DMS79 (cell line): Measurements from ENCODE around the gene MYLK2.
"Not testable (repeated sequence)": the region's sequence is repeated elsewhere in the genome, so short reads cannot be mapped to it uniquely, and the experiment has no call there.

Experiments
- DNase-seq: peaks from one replicate; lab custom pipeline; 2025; lab: John Stamatoyannopoulos, UW

The MYLK2 gene

GRCh38 chr20:31815408-31816188 lies 3.6 kb upstream of the MYLK2 start:
- peak; percentile 30 for DNase-seq

GRCh38 chr20:31816221-31816620 lies 2.9 kb upstream of the MYLK2 start:
- DNase-seq, result no peak

GRCh38 chr20:31817461-31817860 lies 1.7 kb upstream of the MYLK2 start:
- no peak for DNase-seq

GRCh38 chr20:31818376-31818908 lies 714 bp upstream of the MYLK2 start:
- DNase-seq, result no peak

GRCh38 chr20:31820228-31820627 lies 1.1 kb downstream of the MYLK2 start:
- DNase-seq, result no peak

- no peak for DNase-seq
Measured at GRCh38 chr20:31821427-31821826, 2.3 kb downstream of the MYLK2 start.

- peak; percentile 94 for DNase-seq
Measured at GRCh38 chr20:31822421-31823330, 3.5 kb downstream of the MYLK2 start.

GRCh38 chr20:31823360-31824124 lies 4.4 kb downstream of the MYLK2 start:
- DNase-seq, result no peak

- no peak for DNase-seq
Measured at GRCh38 chr20:31824125-31824485, 4.9 kb downstream of the MYLK2 start.

- no peak for DNase-seq
Measured at GRCh38 chr20:31824554-31825313, 5.6 kb downstream of the MYLK2 start.

GRCh38 chr20:31826074-31826473 lies 6.9 kb downstream of the MYLK2 start:
- no peak for DNase-seq

- DNase-seq, result no peak
Measured at GRCh38 chr20:31827059-31827458, 7.9 kb downstream of the MYLK2 start.

GRCh38 chr20:31828016-31828415 lies 8.9 kb downstream of the MYLK2 start:
- DNase-seq, result not testable (repeated sequence)

- DNase-seq, result no peak
Measured at GRCh38 chr20:31829731-31830130, 10.6 kb downstream of the MYLK2 start.

- DNase-seq, result no peak
Measured at GRCh38 chr20:31830406-31830981, 11.3 kb downstream of the MYLK2 start.

GRCh38 chr20:31831211-31831610 lies 12.1 kb downstream of the MYLK2 start:
- DNase-seq, result no peak

- DNase-seq, result no peak
Measured at GRCh38 chr20:31831771-31832306, 12.7 kb downstream of the MYLK2 start.

GRCh38 chr20:31833130-31833930 lies 14.2 kb downstream of the MYLK2 start:
- DNase-seq, result no peak

- DNase-seq, result no peak
Measured at GRCh38 chr20:31833931-31834521, 14.9 kb downstream of the MYLK2 start.
